Stimulated activated CD4-positive, alpha-beta T cell treated with anti-CD3 and anti-CD28 coated beads, Interleukin-2, amount 100 ng/mL, for 4 hours (primary cell): Measurements from ENCODE around the gene FH.

Experiments
- DNase-seq: peaks from one replicate; pipeline ENCODE4 v3.0.0-alpha.2; 2020; ENCODE audit warnings: low read depth

FH gene

GRCh38 chr1:241521718-241522117 is 2.2 kb upstream of the FH start:
- DNase-seq: no peak

GRCh38 chr1:241520080-241520465 is 518 bp upstream of the FH start:
- no peak for DNase-seq

GRCh38 chr1:241518476-241519307 is 863 bp downstream of the FH start:
- DNase-seq: no peak

GRCh38 chr1:241513378-241513777 is 6.2 kb downstream of the FH start:
- no peak for DNase-seq

- no peak for DNase-seq
Observed at GRCh38 chr1:241507189-241507863, 12.2 kb downstream of the FH start.

GRCh38 chr1:241503444-241503843 is 16.1 kb downstream of the FH start:
- no peak for DNase-seq

GRCh38 chr1:241499910-241500309 is 19.6 kb downstream of the FH start:
- DNase-seq: no peak

GRCh38 chr1:241495741-241496140 is 23.8 kb downstream of the FH start:
- DNase-seq: no peak

- no peak for DNase-seq
Observed at GRCh38 chr1:241488739-241489138, 30.8 kb downstream of the FH start.

GRCh38 chr1:241485554-241485992 is 34.0 kb downstream of the FH start:
- DNase-seq: no peak

- no peak for DNase-seq
Observed at GRCh38 chr1:241485145-241485544, 34.4 kb downstream of the FH start.

- DNase-seq: no peak
Observed at GRCh38 chr1:241482761-241483250, 36.7 kb downstream of the FH start.

GRCh38 chr1:241479294-241479693 is 40.3 kb downstream of the FH start:
- no peak for DNase-seq

- DNase-seq: no peak
Observed at GRCh38 chr1:241475671-241476070, 43.9 kb downstream of the FH start.

- no peak for DNase-seq
Observed at GRCh38 chr1:241473026-241473425, 46.5 kb downstream of the FH start.

GRCh38 chr1:241470908-241471590 is 48.5 kb downstream of the FH start:
- no peak for DNase-seq

- no peak for DNase-seq
Observed at GRCh38 chr1:241470361-241470760, 49.2 kb downstream of the FH start.

GRCh38 chr1:241465673-241466072 is 53.9 kb downstream of the FH start:
- DNase-seq: no peak

- no peak for DNase-seq
Observed at GRCh38 chr1:241464985-241465384, 54.6 kb downstream of the FH start.

- no peak for DNase-seq
Observed at GRCh38 chr1:241462391-241462790, 57.2 kb downstream of the FH start.

- no peak for DNase-seq
Observed at GRCh38 chr1:241460098-241460873, 59.3 kb downstream of the FH start.

GRCh38 chr1:241459186-241459802 is 60.3 kb downstream of the FH start:
- no peak for DNase-seq
